Ectodermal cell (in vitro differentiated cells): ENCODE measurements around the gene LTA4H.

Experiments
- H3K27ac ChIP-seq: 2 replicates; pipeline ENCODE4 v1.7.0; 2013; ENCODE audit warnings: mild to moderate bottlenecking, low read depth, low read length; ENCODE audit not compliant: insufficient read depth, poor library complexity, severe bottlenecking
- H3K27me3 ChIP-seq: 2 replicates; pipeline ENCODE4 v1.7.0; 2013; ENCODE audit warnings: mild to moderate bottlenecking, low read length; ENCODE audit not compliant: insufficient read depth, control insufficient read depth, poor library complexity, severe bottlenecking
- H3K36me3 ChIP-seq: one replicate; pipeline ENCODE4 v1.7.0; 2013; ENCODE audit warnings: low read length; ENCODE audit not compliant: control insufficient read depth, insufficient read depth
- H3K4me1 ChIP-seq: one replicate; pipeline ENCODE4 v1.7.0; 2013; ENCODE audit warnings: low read length; ENCODE audit not compliant: control insufficient read depth, insufficient read depth
- H3K4me3 ChIP-seq: 2 replicates; pipeline ENCODE4 v1.7.0; 2013; ENCODE audit warnings: low read depth, low read length, control low read depth; ENCODE audit not compliant: insufficient read depth
- H3K9me3 ChIP-seq: 2 replicates; pipeline ENCODE4 v1.7.0; 2013; ENCODE audit warnings: mild to moderate bottlenecking, low read length, moderate library complexity; ENCODE audit not compliant: control insufficient read depth
- WGBS, 2 experiments: methylation state at CpG; one replicate each; pipeline ENCODE4 v1.1.7; 2013; ENCODE audit warnings: missing lambda C conversion rate in 2 of 2; 5-methylcytosine and 5-hydroxymethylcytosine counted together

LTA4H gene

DNA sequence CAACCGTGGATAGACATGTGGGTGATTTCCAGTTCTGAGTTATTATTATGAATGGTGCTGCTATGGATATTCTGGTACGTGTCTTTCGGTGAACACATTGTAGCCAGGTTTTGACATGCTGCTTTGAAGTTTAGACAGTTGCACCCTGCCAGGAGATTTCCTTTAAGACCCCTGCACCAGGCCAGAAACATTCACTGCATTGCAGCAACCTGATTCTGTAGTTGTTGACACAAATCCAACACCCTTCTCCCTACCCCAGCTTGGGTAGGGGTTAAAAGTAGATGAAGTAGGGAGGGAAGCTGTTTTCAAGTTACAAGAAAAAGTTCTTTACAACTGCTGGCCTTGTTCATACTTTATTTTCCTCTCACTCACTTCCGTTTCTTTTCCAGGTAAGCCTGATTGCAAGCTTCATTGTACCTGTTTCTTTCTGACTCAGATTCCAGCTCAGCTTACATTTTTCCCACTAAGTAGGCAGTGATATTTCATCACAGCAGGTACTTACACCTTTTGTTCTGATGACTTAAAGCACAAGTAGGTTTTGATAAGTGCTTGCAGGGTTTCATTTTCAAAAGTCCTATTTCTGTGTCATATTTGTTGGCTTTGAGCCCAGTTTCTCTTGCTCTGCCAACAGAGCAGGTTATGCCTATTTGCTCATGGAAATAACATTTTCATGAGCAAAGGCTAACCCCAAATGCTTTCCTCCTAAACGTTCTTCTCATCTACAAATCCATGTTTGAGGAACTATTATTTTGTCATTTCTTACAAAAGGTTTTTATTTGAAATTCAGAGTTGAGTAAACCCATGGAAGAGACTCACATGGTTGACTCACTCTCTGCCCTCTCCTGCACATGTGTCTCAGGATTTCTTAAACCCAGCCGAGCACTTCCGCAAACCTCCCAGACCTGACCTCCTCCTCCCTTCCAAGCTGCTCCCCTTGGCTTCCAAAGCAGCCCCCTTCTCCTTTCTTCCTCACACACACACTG lies 12.1 kb upstream of the LTA4H start:
- WGBS, 2 experiments, result 87 to 90% methylated on average over 7 of the region's 7 CpGs
- no peaks in the 10 kb centered on the region for H3K27me3 ChIP-seq
- no peaks in the 10 kb centered on the region for H3K36me3 ChIP-seq
- no peaks in the 10 kb centered on the region for H3K4me1 ChIP-seq
- no peak overlapping the region for H3K27ac ChIP-seq
- H3K4me3 ChIP-seq, result no peak overlapping the region
- no peaks in the 10 kb centered on the region for H3K9me3 ChIP-seq

- Histone ChIP-seq H3K9me3 (no peaks in the 10 kb centered on the region), H3K27ac (no peak overlapping the region), H3K36me3 (no peaks in the 10 kb centered on the region), H3K27me3 (no peaks in the 10 kb centered on the region), H3K4me1 (no peaks in the 10 kb centered on the region), H3K4me3 (no peak overlapping the region)
- WGBS, 2 experiments, result 91 to 94% methylated on average over 3 of the region's 3 CpGs
These were observed 11.3 kb upstream of the LTA4H start for GRCh38 chr12:96046543-96047228.

- no peak overlapping the region for H3K4me3 ChIP-seq
- 87 to 91% methylated on average over 7 of the region's 7 CpGs for WGBS, 2 experiments
- H3K27ac ChIP-seq, result no peak overlapping the region
- no peaks in the 10 kb centered on the region for H3K9me3 ChIP-seq
- no peaks in the 10 kb centered on the region for H3K4me1 ChIP-seq
- H3K27me3 ChIP-seq, result no peaks in the 10 kb centered on the region
- no peaks in the 10 kb centered on the region for H3K36me3 ChIP-seq
These were observed 10.2 kb upstream of the LTA4H start for GRCh38 chr12:96045566-96045965.

DNA sequence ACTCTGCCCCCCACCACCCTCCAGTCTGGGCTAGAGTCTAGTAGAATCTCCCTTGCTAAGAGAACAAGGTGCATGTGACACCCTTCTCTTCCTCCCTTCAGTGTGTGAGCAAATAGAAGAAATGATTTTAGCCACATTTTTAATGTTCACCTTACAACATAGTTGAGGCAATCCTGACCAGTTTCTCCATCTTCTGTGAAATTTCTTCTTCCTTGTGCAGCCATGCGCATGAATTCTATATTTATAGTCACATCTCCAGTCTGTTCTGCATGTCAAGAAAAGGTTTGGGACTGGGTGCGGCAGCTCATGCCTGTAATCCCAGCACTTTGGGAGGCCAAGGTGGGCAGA lies 9.5 kb upstream of the LTA4H start:
- H3K4me3 ChIP-seq, result no peak overlapping the region
- H3K27ac ChIP-seq, result no peak overlapping the region
- no peaks in the 10 kb centered on the region for H3K36me3 ChIP-seq
- 94 to 95% methylated on average over 2 of the region's 2 CpGs for whole genome bisulfite sequencing, 2 experiments
- no peaks in the 10 kb centered on the region for H3K27me3 ChIP-seq
- H3K4me1 ChIP-seq, result no peaks in the 10 kb centered on the region
- H3K9me3 ChIP-seq, result no peaks in the 10 kb centered on the region

DNA sequence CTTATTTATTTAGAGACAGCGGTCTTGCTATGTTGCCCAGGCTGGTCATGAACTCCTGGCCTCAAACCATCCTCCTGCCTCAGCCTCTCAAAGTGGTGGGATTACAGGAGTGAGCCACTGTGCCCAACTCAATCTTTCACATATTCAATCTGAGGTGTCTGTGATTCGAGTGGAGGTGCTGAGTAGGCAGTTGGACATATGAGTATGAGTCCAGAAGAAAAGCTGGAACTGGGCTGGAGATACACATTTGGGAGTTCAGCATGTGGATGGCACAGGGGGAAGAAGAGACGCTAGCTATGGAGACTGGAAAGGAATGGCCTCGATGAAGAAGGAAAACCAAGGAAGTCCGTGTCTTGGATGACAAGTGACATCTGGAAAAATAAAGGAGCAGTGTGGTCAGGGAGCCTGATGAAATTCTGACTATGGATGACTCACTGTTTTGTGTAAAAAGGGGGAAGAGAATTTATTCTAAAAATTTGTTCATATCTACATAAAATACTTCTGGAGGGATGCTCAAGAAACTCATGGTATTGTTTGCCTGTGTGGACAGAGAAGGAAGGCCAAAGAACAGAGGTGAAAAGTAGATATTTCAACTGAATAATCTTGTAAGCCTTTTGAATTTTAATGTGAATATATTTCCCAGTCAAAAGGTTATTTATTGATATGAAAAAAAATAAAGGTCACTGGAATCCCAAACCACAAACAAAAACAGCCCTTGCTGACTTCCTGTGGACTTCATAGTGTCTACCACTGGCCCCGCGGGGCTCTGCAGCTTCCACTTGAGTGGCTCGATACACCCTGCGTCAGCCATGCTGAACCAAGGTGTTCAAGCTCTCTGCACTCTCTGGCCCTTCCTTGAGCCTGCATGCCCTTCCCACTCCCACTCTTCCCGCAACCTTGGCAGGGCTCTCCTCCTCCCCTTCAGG lies 8.9 kb upstream of the LTA4H start:
- no peaks in the 10 kb centered on the region for H3K9me3 ChIP-seq
- H3K27me3 ChIP-seq, result no peaks in the 10 kb centered on the region
- WGBS, 2 experiments, result 85 to 86% methylated on average over 10 of the region's 10 CpGs
- no peak overlapping the region for H3K27ac ChIP-seq
- no peak overlapping the region for H3K4me3 ChIP-seq
- H3K36me3 ChIP-seq, result no peaks in the 10 kb centered on the region
- no peaks in the 10 kb centered on the region for H3K4me1 ChIP-seq

GRCh38 chr12:96041181-96041580 lies 5.8 kb upstream of the LTA4H start:
- Histone ChIP-seq H3K36me3 (no peaks in the 10 kb centered on the region), H3K4me1 (no peaks in the 10 kb centered on the region), H3K4me3 (no peak overlapping the region), H3K27ac (no peak overlapping the region), H3K27me3 (no peaks in the 10 kb centered on the region), H3K9me3 (no peaks in the 10 kb centered on the region)
- WGBS, 2 experiments, result 95 to 97% methylated on average over 1 of the region's 1 CpG

GRCh38 chr12:96040305-96041133 lies 5.1 kb upstream of the LTA4H start:
- Histone ChIP-seq H3K4me3 (no peak overlapping the region), H3K9me3 (no peaks in the 10 kb centered on the region), H3K4me1 (no peaks in the 10 kb centered on the region), H3K27me3 (no peaks in the 10 kb centered on the region), H3K36me3 (no peaks in the 10 kb centered on the region), H3K27ac (no peak overlapping the region)
- 93 to 100% methylated on average over 2 of the region's 3 CpGs for WGBS, 2 experiments

GRCh38 chr12:96039516-96039915 lies 4.1 kb upstream of the LTA4H start:
- no peak overlapping the region for H3K27ac ChIP-seq
- no peaks in the 10 kb centered on the region for H3K36me3 ChIP-seq
- no peaks in the 10 kb centered on the region for H3K4me1 ChIP-seq
- no peaks in the 10 kb centered on the region for H3K27me3 ChIP-seq
- no peak overlapping the region for H3K4me3 ChIP-seq
- 93% methylated on average over 2 of the region's 3 CpGs for WGBS, 2 experiments
- H3K9me3 ChIP-seq, result no peaks in the 10 kb centered on the region

- 92 to 96% methylated on average over 8 of the region's 8 CpGs for WGBS, 2 experiments
- H3K4me1 ChIP-seq, result peaks cover 11% of the 10 kb centered on the region
- H3K27ac ChIP-seq, result no peak overlapping the region
- H3K27me3 ChIP-seq, result no peaks in the 10 kb centered on the region
- H3K9me3 ChIP-seq, result no peaks in the 10 kb centered on the region
- no peaks in the 10 kb centered on the region for H3K36me3 ChIP-seq
- H3K4me3 ChIP-seq, result no peak overlapping the region
These were observed 1.5 kb upstream of the LTA4H start for GRCh38 chr12:96036765-96037455.
